Colonic mucosa (tissue), 4 donors: ENCODE measurements around the gene FOXS1. TPM values are rescaled to one million over a fixed set of nuclear protein-coding genes. Genes with fewer than 3 reads are reported as not detected.

Experiments used
- DNase-seq: peaks from one replicate; pipeline ENCODE4 v3.0.0-alpha.2; 2020
- H3K27ac ChIP-seq: fragments of 200-600 bp; one replicate; pipeline ENCODE4 v1.8.0; 2021
- H3K27me3 ChIP-seq: fragments of 200-600 bp; one replicate; pipeline ENCODE4 v1.8.0; 2021
- H3K36me3 ChIP-seq: fragments of 200-600 bp; one replicate; pipeline ENCODE4 v1.8.0; 2021
- H3K4me1 ChIP-seq: fragments of 200-600 bp; one replicate; pipeline ENCODE4 v1.8.0; 2021; ENCODE audit warnings: mild to moderate bottlenecking
- H3K4me3 ChIP-seq: fragments of 200-600 bp; one replicate; pipeline ENCODE4 v1.8.0; 2021
- H3K9ac ChIP-seq, 2 donors: one replicate each; pipeline ENCODE4 v1.7.0; 2013; ENCODE audit warnings: control low read depth in 2 of 2, low read depth in 2 of 2, low read length in 2 of 2
- H3K9me3 ChIP-seq: fragments of 200-600 bp; one replicate; pipeline ENCODE4 v1.8.0; 2021
- intact Hi-C: fragments of 100-400 bp; cut with DNase I; formaldehyde crosslinking; loops from one replicate; pipeline ENCODE4 v1.14.1; 2022
- total RNA-seq, 2 donors: library from RNA; stranded (reverse); fragmentation: NEBNext Ultra II Directional in 1 of 2; extraction: Animal tissue kit (Norgen Biotek cat#: 25700) in 1 of 2; gene quantifications; one replicate each; pipeline ENCODE4 v1.2.1, GENCODE V29; 2021
- TF ChIP-seq, protein P1 (sequence below): fragments of 200-600 bp; IDR thresholded peaks from one replicate; pipeline ENCODE4 v1.8.0; 2022; ENCODE audit warnings: antibody characterized with exemption, mild to moderate bottlenecking
- donor health status: healthy.
- donor health status: DM: no; HTN: no; CAD: no.
- donor health status: DM: no; HTN: no; CAD: no.

Gene FOXS1
- total RNA-seq, 2 donors from 2014 or later: 0.20 to 0.48 TPM

DNA sequence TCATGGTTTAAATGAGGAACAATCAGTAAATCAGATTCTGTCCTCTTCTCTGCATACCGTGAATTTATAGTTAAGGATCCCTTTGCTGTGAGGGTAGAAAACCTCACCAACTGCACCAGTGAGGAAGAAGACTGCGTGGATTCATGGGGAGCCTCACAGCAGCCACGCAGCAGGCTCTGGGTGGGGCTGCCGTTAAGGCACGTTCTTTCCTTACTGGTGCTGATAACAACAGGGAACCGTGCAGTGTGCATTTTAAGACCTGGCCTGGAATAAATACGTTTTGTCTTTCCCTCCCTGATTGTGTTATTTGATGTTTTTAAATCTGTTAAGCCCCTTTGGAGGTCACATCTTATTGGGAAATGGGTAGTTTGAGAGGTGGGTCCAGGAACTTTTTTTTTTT lies 43.9 kb downstream of the FOXS1 start:
- TF ChIP-seq, protein P1, sequence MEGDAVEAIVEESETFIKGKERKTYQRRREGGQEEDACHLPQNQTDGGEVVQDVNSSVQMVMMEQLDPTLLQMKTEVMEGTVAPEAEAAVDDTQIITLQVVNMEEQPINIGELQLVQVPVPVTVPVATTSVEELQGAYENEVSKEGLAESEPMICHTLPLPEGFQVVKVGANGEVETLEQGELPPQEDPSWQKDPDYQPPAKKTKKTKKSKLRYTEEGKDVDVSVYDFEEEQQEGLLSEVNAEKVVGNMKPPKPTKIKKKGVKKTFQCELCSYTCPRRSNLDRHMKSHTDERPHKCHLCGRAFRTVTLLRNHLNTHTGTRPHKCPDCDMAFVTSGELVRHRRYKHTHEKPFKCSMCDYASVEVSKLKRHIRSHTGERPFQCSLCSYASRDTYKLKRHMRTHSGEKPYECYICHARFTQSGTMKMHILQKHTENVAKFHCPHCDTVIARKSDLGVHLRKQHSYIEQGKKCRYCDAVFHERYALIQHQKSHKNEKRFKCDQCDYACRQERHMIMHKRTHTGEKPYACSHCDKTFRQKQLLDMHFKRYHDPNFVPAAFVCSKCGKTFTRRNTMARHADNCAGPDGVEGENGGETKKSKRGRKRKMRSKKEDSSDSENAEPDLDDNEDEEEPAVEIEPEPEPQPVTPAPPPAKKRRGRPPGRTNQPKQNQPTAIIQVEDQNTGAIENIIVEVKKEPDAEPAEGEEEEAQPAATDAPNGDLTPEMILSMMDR: no peak
- Histone ChIP-seq H3K4me3 (no peak overlapping the region), H3K36me3 (no peaks in the 10 kb centered on the region), H3K9ac (no peak overlapping the region), H3K27me3 (no peaks in the 10 kb centered on the region), H3K9me3 (no peaks in the 10 kb centered on the region), H3K4me1 (no peaks in the 10 kb centered on the region), H3K27ac (no peak overlapping the region)
- no peak for DNase-seq
- intact Hi-C loops: no loop called here

- no peak overlapping the region for H3K27ac ChIP-seq
- H3K4me3 ChIP-seq: no peak overlapping the region
- no peaks in the 10 kb centered on the region for H3K27me3 ChIP-seq
- no peak for DNase-seq
- intact Hi-C loops: no loop called here
- no peaks in the 10 kb centered on the region for H3K9me3 ChIP-seq
- H3K4me1 ChIP-seq: no peaks in the 10 kb centered on the region
- H3K9ac ChIP-seq: no peak overlapping the region
- TF ChIP-seq, protein P1: no peak
- no peaks in the 10 kb centered on the region for H3K36me3 ChIP-seq
Observed at GRCh38 chr20:31797364-31797763, 48.0 kb downstream of the FOXS1 start.

Other genes starting within 250 kb of the FOXS1 start
- gene ID1, start 240.3 kb downstream of the FOXS1 start, total RNA-seq: 100 to 1,000 TPM; 134 to 179 TPM
- under 1 TPM in 1 of 2 donors, not detected in 1; 0.52 TPM for gene COX4I2, start 207.7 kb downstream of the FOXS1 start, total RNA-seq
- gene BCL2L1, start 122.7 kb downstream of the FOXS1 start, total RNA-seq: 10 to 100 TPM; 55.9 to 59.4 TPM
- gene TPX2, start 106.3 kb downstream of the FOXS1 start, total RNA-seq: 10 to 100 TPM; 21.8 to 74.5 TPM
- gene MYLK2, start 26.2 kb downstream of the FOXS1 start, total RNA-seq: under 1 TPM; 0.11 to 0.20 TPM
- under 1 TPM; 0.59 to 0.74 TPM for gene DUSP15, start 24.9 kb upstream of the FOXS1 start, total RNA-seq
- not detected for gene TTLL9, start 25.0 kb upstream of the FOXS1 start, total RNA-seq
- gene PDRG1, start 106.4 kb upstream of the FOXS1 start, total RNA-seq: 10 to 100 TPM in 1 of 2 donors, 1 to 10 TPM in 1; 9.9 to 14.6 TPM
- under 1 TPM; 0.07 to 0.16 TPM for gene XKR7, start 122.5 kb upstream of the FOXS1 start, total RNA-seq
- 1 to 10 TPM; 1.1 to 1.2 TPM for gene CCM2L, start 164.8 kb upstream of the FOXS1 start, total RNA-seq
- 1 to 10 TPM; 3.7 to 6.6 TPM for gene HCK, start 206.6 kb upstream of the FOXS1 start, total RNA-seq